ENCODE data around the gene KCNN4. TPM values are rescaled to one million over a fixed set of nuclear protein-coding genes. Genes with fewer than 3 reads are reported as not detected.

KCNN4 gene
- total and polyA plus RNA-seq, 2 of the 13 experiments (the other 11 are each of a cell fraction or from before 2014, with no cell fraction given) = 0.13 to 0.25 TPM

- BruUV-seq (replicated peaks) = no TSS peak
- no peak overlapping the region for H3K4me2 ChIP-seq (ENCODE audit: low read depth, low read length)
- no peaks in the 10 kb centered on the region for H3K79me2 ChIP-seq (ENCODE audit: insufficient read depth, low read length)
- WGBS (ENCODE audit: low lambda C conversion rate) = 17% methylated on average over 4 of the region's 4 CpGs
- H3K27me3 ChIP-seq (ENCODE audit: control insufficient read depth in 1 of 2, insufficient read depth in 2 of 2, low read length in 2 of 2) = no peaks in the 10 kb centered on the region
- no peaks in the 10 kb centered on the region for H4K20me1 ChIP-seq (ENCODE audit: insufficient read depth, low read length)
- H3K4me3 ChIP-seq (replicated peaks in 1 of 3; ENCODE audit: insufficient read depth in 1 of 3, low read depth in 2 of 3, low read length in 3 of 3) = no peak overlapping the region
- peaks cover 26% of the 10 kb centered on the region for H3K4me1 ChIP-seq (ENCODE audit: insufficient read depth, low read length)
- H3K9me3 ChIP-seq (ENCODE audit: low read length) = no peaks in the 10 kb centered on the region
- ChIA-PET CTCF (ENCODE audit: low intra/inter-chr PET ratio, low total read pairs) (interaction anchor here (0.7 to 2.5 kb wide), 3 partner anchors 10 to 38 kb away, joined by 3 to 30 read pairs (median 4); no protein-coding TSS in a partner anchor), POLR2A (no interaction called here)
- in situ Hi-C loops (cut with HindIII; ENCODE audit: extremely low pct_ligation_motif_present, low pct_unique_long_range_greater_than_20kb) = loop anchor here (5.0 kb wide), 1 partner anchor 37 kb away; no protein-coding TSS in a partner anchor
- TF ChIP-seq CBX1 (IDR thresholded peaks at IDR 0.05; ENCODE audit: low read depth) = no peak
- no peak for TF ChIP-seq CSRNP1 (CRISPR knock-in tag; IDR thresholded peaks at IDR 0.05)
- no peak for TF ChIP-seq BCLAF1 (IDR thresholded peaks at IDR 0.05)
- TF ChIP-seq THAP11 (CRISPR knock-in tag; IDR thresholded peaks at IDR 0.05) = no peak
- no peak for TF ChIP-seq ARID3A (IDR thresholded peaks at IDR 0.05; ENCODE audit: low read depth, low read length)
- TF ChIP-seq ZNF10 (CRISPR knock-in tag; IDR thresholded peaks at IDR 0.05; ENCODE audit: borderline replicate concordance, low read depth) = no peak
- TF ChIP-seq GPBP1L1 (CRISPR knock-in tag; IDR thresholded peaks at IDR 0.05) = no peak
- TF ChIP-seq FOSL2 (CRISPR knock-in tag; IDR thresholded peaks at IDR 0.05) = peak; percentile 52; the same call in 1 of the 2 replicates
- DNase-seq (ENCODE audit: low spot score) (no peak), FAIRE-seq (no peak), ATAC-seq (no peak; the same call in 2 of the 3 replicates)
- no peak overlapping the region for H3K9ac ChIP-seq (ENCODE audit: insufficient read depth, low read depth, low read length)
- no peaks in the 10 kb centered on the region for H3K36me3 ChIP-seq (replicated peaks in 1 of 2; ENCODE audit: control insufficient read depth in 1 of 2, insufficient read depth in 2 of 2, low read length in 2 of 2)
- H3K27ac ChIP-seq (ENCODE audit: extremely low read length, insufficient read depth, low read length) = no peak overlapping the region
- no peak overlapping the region for H2AFZ ChIP-seq (ENCODE audit: low read length)
- intact Hi-C loops (cut with micrococcal nuclease; ENCODE audit: unreplicated experiment) = no loop called here
Observed at GRCh38 chr19:43784241-43784980, 3.6 kb upstream of the KCNN4 start.
